Sigmoid colon (tissue), 7 donors: ENCODE data around the gene DUOXA2. TPM values are rescaled to one million over a fixed set of nuclear protein-coding genes. Genes with fewer than 3 reads are reported as not detected.

Experiments used
- DNase-seq: peaks from one replicate; pipeline ENCODE4 v3.0.0-alpha.2; 2019
- H3K27ac ChIP-seq, 4 donors: fragments of 200-600 bp; sonication (generic); one replicate each; pipeline ENCODE4 v1.5.1; 2016 to 2019; ENCODE audit warnings: mild to moderate bottlenecking in 1 of 4
- H3K27me3 ChIP-seq, 3 donors: fragments of 200-600 bp; sonication (generic); one replicate each; pipeline ENCODE4 v1.5.1; 2019; ENCODE audit warnings: mild to moderate bottlenecking in 1 of 3
- H3K36me3 ChIP-seq, 4 donors: fragments of 200-600 bp; sonication (generic); one replicate each; pipeline ENCODE4 v1.5.1; 2016 to 2019
- H3K4me1 ChIP-seq, 4 donors: fragments of 200-600 bp; sonication (generic); one replicate each; pipeline ENCODE4 v1.5.1; 2017 to 2019
- H3K4me3 ChIP-seq, 4 donors: fragments of 200-600 bp; sonication (generic); one replicate each; pipeline ENCODE4 v1.5.1; 2017 to 2019; ENCODE audit warnings: mild to moderate bottlenecking in 2 of 4, moderate library complexity in 1 of 4
- H3K9me3 ChIP-seq, 4 donors: fragments of 200-600 bp in 3 of 4; sonication (generic) in 3 of 4; one replicate each; pipeline versions ENCODE4 v1.5.1 to v1.6.1; 2013 to 2019
- EP300 ChIP-seq, 4 donors: sonication (generic); formaldehyde crosslinking; IDR thresholded peaks; one replicate each; pipeline ENCODE4 v1.6.1; 2017; ENCODE audit warnings: antibody characterized with exemption in 4 of 4
- POLR2A ChIP-seq, 2 donors: fragments of 450-650 bp; IDR thresholded peaks; one replicate each; pipeline ENCODE4 v1.6.1; 2016; ENCODE audit warnings: antibody characterized with exemption in 2 of 2, mild to moderate bottlenecking in 2 of 2, moderate library complexity in 2 of 2
- POLR2AphosphoS5 ChIP-seq, 4 donors: sonication (generic); formaldehyde crosslinking; IDR thresholded peaks; one replicate each; pipeline ENCODE4 v1.6.1; 2017; ENCODE audit warnings: antibody characterized with exemption in 4 of 4
- WGBS, 2 donors: extraction: QIAGEN DNeasy Blood & Tissue Kit; methylation state at CpG; one replicate each; pipeline ENCODE4 v1.1.7; 2013; 5-methylcytosine and 5-hydroxymethylcytosine counted together
- intact Hi-C: fragments of 100-400 bp; cut with DNase I; formaldehyde crosslinking; loops from one replicate; pipeline ENCODE4 v1.15.1; 2023
- polyA plus RNA-seq, 3 donors: library from polyadenylated mRNA; stranded (reverse); fragments of 200-250 nt; gene quantifications; one replicate each; pipeline ENCODE4 v1.2.3, GENCODE V29; 2013
- total RNA-seq, 4 donors: library from RNA; depleted of rRNA; stranded (reverse); fragments of >200 nt; gene quantifications; one replicate each; pipeline ENCODE4 v1.1.0, GENCODE V29; 2016
- TF ChIP-seq, protein P1 (sequence below), 4 experiments: fragments of 450-650 bp in 3 of 4; fragments of 200-600 bp in 1 of 4; IDR thresholded peaks; one replicate each; pipeline ENCODE4 v1.5.1; 2016 to 2019; ENCODE audit warnings: antibody characterized with exemption in 4 of 4, mild to moderate bottlenecking in 3 of 4, moderate library complexity in 2 of 4
- donor health status: healthy with polysubstance abuse.
- donor health status: Bipolar disorder and iron deficiency.
- donor health status: healthy.

The DUOXA2 gene
- total and polyA plus RNA-seq, 7 donors: 0.28 to 117 (median 1.4) TPM; not detected in 4

GRCh38 chr15:45114751-45115085 is 592 bp downstream of the DUOXA2 start:
- no peaks in the 10 kb centered on the region for H3K9me3 ChIP-seq
- H3K4me1 ChIP-seq: peaks cover 0 to 48% (median 34%) of the 10 kb centered on the region in 4 donors
- H3K36me3 ChIP-seq: no peaks in the 10 kb centered on the region
- no peak for DNase-seq
- H3K27me3 ChIP-seq: peaks cover 58 to 90% (median 68%) of the 10 kb centered on the region in 3 donors
- no peak for TF ChIP-seq POLR2AphosphoS5 (IDR thresholded peaks at IDR 0.05)
- TF ChIP-seq EP300 (IDR thresholded peaks at IDR 0.05): no peak
- no peak for TF ChIP-seq POLR2A (IDR thresholded peaks at IDR 0.05)
- TF ChIP-seq, protein P1, sequence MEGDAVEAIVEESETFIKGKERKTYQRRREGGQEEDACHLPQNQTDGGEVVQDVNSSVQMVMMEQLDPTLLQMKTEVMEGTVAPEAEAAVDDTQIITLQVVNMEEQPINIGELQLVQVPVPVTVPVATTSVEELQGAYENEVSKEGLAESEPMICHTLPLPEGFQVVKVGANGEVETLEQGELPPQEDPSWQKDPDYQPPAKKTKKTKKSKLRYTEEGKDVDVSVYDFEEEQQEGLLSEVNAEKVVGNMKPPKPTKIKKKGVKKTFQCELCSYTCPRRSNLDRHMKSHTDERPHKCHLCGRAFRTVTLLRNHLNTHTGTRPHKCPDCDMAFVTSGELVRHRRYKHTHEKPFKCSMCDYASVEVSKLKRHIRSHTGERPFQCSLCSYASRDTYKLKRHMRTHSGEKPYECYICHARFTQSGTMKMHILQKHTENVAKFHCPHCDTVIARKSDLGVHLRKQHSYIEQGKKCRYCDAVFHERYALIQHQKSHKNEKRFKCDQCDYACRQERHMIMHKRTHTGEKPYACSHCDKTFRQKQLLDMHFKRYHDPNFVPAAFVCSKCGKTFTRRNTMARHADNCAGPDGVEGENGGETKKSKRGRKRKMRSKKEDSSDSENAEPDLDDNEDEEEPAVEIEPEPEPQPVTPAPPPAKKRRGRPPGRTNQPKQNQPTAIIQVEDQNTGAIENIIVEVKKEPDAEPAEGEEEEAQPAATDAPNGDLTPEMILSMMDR (IDR thresholded peaks at IDR 0.05): no peak
- H3K27ac ChIP-seq: no peak overlapping the region
- no peak overlapping the region for H3K4me3 ChIP-seq
- WGBS, 2 donors: 6 to 13% methylated on average over 2 of the region's 2 CpGs
- intact Hi-C loops: no loop called here

DNA sequence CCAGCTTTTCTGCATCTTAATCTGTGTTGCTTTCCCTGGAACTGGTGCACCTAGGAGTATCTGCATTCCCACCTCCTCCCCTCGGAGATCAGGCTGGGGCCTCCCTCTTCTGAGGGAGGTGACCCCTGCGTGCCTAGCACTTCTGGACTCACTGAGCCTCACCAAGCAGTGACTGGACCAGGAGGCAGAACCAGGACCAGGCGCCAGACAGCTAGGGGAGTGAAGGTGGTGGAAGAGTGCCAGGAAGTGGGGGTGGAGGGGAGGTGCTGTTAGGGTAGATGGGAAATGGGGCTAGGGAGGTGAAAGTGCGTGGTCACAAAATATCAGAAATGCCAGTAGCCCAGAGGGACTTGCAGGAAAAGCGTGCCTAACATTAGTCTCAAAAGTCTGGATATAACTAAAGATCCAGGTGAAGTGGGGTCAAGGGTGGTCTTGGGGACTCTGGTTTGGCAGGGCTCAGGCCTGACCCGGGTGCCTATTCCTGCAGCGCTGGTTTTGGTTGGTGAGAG is 1.2 kb downstream of the DUOXA2 start:
- intact Hi-C loops: no loop called here
- 62 to 83% methylated on average over 7 of the region's 7 CpGs for WGBS, 2 donors
- TF ChIP-seq, protein P1 (IDR thresholded peaks at IDR 0.05): no peak
- TF ChIP-seq EP300 (IDR thresholded peaks at IDR 0.05): no peak
- no peak for TF ChIP-seq POLR2A (IDR thresholded peaks at IDR 0.05)
- TF ChIP-seq POLR2AphosphoS5 (IDR thresholded peaks at IDR 0.05): no peak
- no peak overlapping the region for H3K4me3 ChIP-seq
- no peaks in the 10 kb centered on the region for H3K9me3 ChIP-seq
- peaks cover 58 to 88% (median 70%) of the 10 kb centered on the region in 3 donors for H3K27me3 ChIP-seq
- peaks cover 0 to 48% (median 34%) of the 10 kb centered on the region in 4 donors for H3K4me1 ChIP-seq
- no peak overlapping the region for H3K27ac ChIP-seq
- H3K36me3 ChIP-seq: no peaks in the 10 kb centered on the region
- DNase-seq: no peak

- Histone ChIP-seq H3K27me3 (peaks cover 58 to 92% (median 75%) of the 10 kb centered on the region in 3 donors), H3K36me3 (no peaks in the 10 kb centered on the region), H3K4me1 (peaks cover 0 to 48% (median 34%) of the 10 kb centered on the region in 4 donors), H3K4me3 (no peak overlapping the region), H3K27ac (no peak overlapping the region), H3K9me3 (no peaks in the 10 kb centered on the region)
- intact Hi-C loops: no loop called here
- TF ChIP-seq, protein P1 (IDR thresholded peaks at IDR 0.05): no peak
- no peak for TF ChIP-seq EP300 (IDR thresholded peaks at IDR 0.05)
- no peak for TF ChIP-seq POLR2A (IDR thresholded peaks at IDR 0.05)
- no peak for TF ChIP-seq POLR2AphosphoS5 (IDR thresholded peaks at IDR 0.05)
- DNase-seq: no peak
- WGBS, 2 donors: 31 to 68% methylated on average over 19 of the region's 19 CpGs
Observed at GRCh38 chr15:45116006-45116481, 1.9 kb downstream of the DUOXA2 start.

DNA sequence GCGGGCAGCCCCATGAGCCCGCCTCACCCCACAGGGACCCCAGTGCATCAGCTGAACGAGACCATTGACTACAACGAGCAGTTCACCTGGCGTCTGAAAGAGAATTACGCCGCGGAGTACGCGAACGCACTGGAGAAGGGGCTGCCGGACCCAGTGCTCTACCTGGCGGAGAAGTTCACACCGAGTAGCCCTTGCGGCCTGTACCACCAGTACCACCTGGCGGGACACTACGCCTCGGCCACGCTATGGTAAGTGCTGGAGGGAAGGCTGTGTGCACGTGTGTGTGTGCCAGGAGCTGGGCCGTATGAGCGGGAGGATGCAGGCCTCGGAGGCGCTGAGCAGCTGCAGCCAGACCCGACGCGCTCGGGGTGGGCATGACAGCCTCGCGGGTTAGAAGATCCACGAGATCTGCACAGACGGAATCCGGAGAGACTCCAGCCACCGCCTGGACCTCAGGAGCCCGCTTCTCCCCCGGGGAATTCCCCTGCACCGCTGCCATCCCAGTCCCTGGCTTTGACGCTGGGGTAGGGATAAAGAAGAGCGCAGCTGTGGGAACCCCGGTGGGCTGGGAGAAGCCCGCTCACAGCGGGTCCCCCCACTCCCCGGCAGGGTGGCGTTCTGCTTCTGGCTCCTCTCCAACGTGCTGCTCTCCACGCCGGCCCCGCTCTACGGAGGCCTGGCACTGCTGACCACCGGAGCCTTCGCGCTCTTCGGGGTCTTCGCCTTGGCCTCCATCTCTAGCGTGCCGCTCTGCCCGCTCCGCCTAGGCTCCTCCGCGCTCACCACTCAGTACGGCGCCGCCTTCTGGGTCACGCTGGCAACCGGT is 2.6 kb downstream of the DUOXA2 start:
- H3K4me1 ChIP-seq: peaks cover 0 to 44% (median 34%) of the 10 kb centered on the region in 4 donors

More for the DNA sequence above, 2.6 kb downstream of the DUOXA2 start:
- 13 to 40% methylated on average over 65 of the region's 65 CpGs for WGBS, 2 donors
- H3K36me3 ChIP-seq: no peaks in the 10 kb centered on the region
- H3K9me3 ChIP-seq: no peaks in the 10 kb centered on the region
- intact Hi-C loops: no loop called here
- H3K4me3 ChIP-seq: peak overlapping the region in 3 of 4 donors; percentile 9 to 37 (median 14)
- peaks cover 54 to 90% (median 71%) of the 10 kb centered on the region in 3 donors for H3K27me3 ChIP-seq
- DNase-seq: no peak
- no peak overlapping the region for H3K27ac ChIP-seq
- TF ChIP-seq POLR2AphosphoS5 (IDR thresholded peaks at IDR 0.05) (no peak), POLR2A (IDR thresholded peaks at IDR 0.05) (no peak), EP300 (IDR thresholded peaks at IDR 0.05) (no peak)
- TF ChIP-seq, protein P1 (IDR thresholded peaks at IDR 0.05): no peak
